DMS 273 (cell line): Measurements from ENCODE around the gene SLC11A1.

ENCODE experiments used
- DNase-seq: peaks from one replicate; lab custom pipeline; 2025; ENCODE audit not compliant: unreplicated experiment; lab: John Stamatoyannopoulos, UW

Gene SLC11A1

DNA sequence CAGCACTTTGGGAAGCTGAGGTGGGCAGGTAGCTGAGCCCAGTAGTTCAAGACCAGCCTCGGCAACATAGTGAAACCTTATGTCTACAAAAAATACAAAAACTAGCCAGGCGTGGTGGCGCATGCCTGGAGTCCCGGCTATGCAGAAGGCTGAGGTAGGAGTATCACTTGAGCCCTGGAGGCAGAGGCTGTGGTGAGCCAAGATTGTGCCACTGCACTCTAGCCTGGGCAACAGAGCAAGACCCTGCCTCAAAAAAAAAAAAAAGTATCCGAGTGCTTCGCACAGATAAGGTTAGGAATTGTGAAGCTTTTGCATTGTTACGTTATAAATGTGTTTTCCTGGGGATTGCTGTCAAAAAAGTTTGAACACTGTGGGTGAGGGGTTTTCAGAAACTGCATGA lies 21.7 kb downstream of the SLC11A1 start:
- no peak for DNase-seq

GRCh38 chr2:218404351-218405085 lies 22.4 kb downstream of the SLC11A1 start:
- DNase-seq = no peak

DNA sequence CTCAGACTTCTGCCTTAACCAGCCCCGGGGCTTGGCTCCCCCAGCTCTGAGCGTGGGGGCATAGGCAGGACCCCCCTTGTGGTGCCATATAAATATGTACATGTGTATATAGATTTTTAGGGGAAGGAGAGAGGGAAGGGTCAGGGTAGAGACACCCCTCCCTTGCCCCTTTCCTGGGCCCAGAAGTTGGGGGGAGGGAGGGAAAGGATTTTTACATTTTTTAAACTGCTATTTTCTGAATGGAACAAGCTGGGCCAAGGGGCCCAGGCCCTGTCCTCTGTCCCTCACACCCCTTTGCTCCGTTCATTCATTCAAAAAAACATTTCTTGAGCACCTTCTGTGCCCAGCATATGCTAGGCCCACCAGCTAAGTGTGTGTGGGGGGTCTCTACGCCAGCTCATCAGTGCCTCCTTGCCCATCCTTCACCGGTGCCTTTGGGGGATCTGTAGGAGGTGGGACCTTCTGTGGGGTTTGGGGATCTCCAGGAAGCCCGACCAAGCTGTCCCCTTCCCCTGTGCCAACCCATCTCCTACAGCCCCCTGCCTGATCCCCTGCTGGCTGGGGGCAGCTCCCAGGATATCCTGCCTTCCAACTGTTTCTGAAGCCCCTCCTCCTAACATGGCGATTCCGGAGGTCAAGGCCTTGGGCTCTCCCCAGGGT lies 23.1 kb downstream of the SLC11A1 start:
- DNase-seq = no peak

DNA sequence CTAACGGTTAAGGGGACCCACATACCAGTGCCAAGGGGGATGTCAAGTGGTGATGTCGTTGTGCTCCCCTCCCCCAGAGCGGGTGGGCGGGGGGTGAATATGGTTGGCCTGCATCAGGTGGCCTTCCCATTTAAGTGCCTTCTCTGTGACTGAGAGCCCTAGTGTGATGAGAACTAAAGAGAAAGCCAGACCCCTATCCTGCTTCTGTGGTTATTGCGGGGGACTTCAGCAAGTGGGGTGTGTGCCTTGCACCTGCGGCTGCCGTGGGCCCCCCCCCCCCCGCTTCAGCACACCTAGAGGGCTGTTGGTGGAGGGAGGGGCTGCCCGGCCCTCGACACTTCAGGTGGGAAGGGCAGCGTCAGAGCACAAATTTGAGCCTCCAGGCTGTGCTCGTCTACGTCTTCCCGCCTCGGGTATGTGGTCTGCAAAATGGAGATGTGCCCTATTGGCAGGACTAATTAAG lies 23.7 kb downstream of the SLC11A1 start:
- no peak for DNase-seq

DNA sequence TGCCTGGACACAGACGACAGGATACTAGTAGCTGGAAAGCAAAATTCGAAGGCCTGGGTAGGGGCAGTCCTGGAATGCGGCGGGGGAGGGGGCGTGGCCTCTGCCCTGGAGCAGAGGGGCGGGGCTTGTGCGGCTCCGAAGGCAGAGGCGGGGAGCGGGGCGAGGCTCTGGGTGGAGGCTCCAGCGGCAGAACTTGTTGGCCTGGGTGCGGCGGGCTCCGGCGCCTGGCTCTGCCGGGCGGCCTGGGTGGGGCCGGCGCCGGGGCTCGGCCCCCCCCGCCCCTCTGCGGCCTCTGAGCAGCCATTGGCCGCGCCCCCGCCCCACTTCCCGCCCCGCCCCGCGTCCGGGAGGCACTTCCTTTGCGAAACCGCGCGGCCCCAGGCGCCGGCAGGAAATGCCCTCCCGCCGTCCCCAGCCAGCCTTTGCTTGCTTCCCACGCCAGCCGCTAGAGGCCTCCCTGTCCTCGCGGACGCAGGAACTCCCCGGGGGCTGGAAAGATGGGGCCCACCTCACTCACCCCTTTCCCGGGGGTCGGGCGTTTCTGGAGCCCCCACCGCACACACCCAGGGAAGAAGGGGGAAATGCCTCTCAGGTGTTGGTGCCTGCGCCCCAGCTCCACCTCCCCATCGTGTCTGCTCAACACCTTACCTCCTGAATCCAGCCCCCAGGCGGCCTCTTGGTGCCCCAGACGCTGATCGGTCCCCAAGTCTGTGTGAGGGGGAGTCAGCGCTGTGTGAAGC lies 24.3 kb downstream of the SLC11A1 start:
- peak; percentile 98 for DNase-seq

- peak; percentile 95 for DNase-seq
These were observed 25.0 kb downstream of the SLC11A1 start for GRCh38 chr2:218406949-218407618.

DNA sequence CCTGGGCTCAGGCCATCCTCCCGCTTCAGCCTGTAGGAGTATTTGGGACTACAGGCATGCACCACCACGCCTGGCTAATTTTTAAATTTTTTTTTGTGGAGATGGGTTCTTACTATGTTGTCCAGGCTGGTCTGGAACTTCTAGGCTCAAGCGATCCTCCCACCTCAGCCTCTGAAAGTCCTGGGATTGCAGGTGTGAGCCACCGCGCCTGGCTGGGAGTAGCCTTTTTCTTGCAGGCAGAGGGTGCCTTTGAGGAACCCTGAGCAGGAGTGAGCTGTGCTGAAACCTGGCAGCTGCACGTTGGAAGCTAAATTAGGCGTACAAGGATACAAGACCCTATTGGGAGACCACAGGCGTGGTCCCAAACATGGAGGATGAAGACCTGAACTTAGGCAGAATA lies 25.6 kb downstream of the SLC11A1 start:
- DNase-seq = no peak

DNA sequence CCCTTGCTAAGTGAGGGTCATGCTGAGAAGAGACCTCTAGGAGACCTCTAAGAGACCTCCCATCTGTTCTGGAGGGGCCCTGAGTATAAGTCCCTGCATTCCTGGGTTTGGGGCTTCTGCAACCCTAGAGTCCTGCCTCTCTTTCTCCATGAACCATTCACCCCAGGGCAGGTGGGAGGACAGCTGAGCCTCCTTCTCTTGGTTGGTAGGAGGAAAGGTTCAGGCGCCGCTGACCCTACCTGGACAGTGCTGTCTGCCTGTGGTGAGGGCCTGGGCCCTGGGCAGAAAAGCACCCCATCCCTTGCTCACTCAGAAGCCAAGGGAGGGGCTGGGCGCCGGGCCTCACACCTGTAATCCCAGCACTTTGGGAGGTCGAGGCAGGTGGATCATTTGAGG lies 36.2 kb downstream of the SLC11A1 start:
- DNase-seq = no peak

- DNase-seq = no peak
These were observed 36.8 kb downstream of the SLC11A1 start, which contains the start of gene VIL1 for GRCh38 chr2:218418717-218419458. Gene VIL1 (plus strand): TSS chr2:218419123. CDS start chr2:218423779, 4,656 bp downstream.

- DNase-seq = no peak
These were observed 37.6 kb downstream of the SLC11A1 start for GRCh38 chr2:218419630-218420216.

DNA sequence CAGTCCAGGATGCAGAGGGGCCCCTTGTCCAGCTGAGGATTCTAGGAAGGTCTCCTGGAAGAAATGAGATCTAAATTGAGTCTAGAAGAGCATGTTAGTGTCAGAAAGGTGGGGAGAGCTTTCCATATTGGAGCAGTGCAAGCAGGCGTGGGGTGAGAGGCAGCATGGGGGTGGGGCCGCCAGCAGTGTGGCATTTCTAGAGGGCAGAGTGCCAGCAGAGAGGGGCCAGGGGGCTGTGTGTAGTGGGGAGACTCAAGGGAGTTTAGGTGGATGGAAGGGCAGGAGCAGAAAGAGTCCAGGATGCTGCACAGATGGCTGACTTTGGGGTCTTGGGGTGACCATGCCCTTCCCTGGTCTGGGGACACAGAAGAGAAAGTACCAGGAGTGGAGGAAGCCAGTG lies 39.0 kb downstream of the SLC11A1 start:
- no peak for DNase-seq

DNA sequence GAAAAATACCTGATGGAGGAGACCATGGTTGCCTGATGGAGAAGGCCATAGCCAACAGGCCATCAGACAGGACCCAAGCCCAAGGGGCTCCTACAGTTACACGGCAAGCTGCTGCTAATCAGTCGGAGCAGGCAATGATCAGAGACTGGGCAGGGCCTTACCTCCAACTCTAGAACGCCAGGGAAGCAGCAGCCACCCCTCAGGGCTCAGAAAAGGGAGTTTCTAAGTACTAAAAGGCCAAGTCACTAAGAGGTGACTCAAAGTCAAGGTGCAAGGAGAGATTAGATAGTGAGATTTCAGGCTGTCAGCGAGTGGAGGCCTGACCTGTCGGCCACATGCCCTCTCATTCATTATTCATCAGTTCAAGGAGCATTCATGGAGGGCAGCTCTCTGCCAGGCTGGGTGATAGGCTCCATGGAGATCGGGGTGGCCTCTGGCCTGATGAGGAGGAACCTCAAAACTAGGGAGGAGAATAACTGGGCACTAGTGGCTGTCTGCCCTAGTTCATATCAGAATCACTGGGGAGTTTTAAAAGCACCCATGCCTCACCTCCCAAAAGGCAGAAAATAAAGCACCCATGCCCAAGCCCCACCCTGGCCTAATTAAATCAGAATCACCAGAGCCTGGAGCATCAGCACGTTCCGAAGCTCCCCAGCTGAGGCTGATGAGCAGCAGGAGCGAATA lies 40.5 kb downstream of the SLC11A1 start:
- no peak for DNase-seq

DNA sequence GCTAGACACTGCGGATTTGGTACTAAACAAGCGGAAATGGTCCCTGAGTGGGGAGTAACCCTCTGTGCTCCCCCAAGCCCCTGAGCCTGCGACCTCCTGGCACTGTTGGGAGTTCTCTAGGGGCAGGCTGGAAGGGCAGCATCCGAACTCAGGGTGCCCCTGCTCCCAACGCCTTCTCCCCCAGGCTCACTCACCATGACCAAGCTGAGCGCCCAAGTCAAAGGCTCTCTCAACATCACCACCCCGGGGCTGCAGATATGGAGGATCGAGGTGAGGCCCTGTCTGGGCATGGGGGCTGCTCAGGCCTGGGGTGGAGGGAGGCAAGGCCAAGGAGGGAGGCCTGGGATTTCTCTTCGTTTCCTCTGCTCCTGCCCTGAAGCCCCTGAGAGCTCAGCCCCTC lies 41.5 kb downstream of the SLC11A1 start:
- no peak for DNase-seq

GRCh38 chr2:218425531-218425930 lies 43.5 kb downstream of the SLC11A1 start:
- DNase-seq = no peak

DNA sequence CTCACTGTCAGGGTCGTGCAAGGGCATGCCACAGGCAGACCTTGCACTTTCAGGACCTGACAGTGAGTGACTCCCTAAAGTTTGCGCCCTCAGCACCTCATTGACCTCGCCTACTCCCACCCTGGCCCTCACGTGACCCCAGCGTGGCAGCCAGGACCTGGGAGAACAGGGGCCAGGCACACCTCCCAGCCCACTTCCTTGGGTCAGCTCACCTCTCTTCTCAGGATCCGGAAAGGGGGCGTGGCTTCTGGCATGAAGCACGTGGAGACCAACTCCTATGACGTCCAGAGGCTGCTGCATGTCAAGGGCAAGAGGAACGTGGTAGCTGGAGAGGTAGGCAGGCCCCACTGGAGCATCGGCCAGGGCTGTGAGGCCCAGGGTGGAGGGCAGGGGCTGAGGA lies 45.7 kb downstream of the SLC11A1 start:
- no peak for DNase-seq

GRCh38 chr2:218428846-218429558 lies 46.9 kb downstream of the SLC11A1 start:
- DNase-seq = no peak

- peak; percentile 19 for DNase-seq
These were observed 48.0 kb downstream of the SLC11A1 start for GRCh38 chr2:218429911-218430692.

DNA sequence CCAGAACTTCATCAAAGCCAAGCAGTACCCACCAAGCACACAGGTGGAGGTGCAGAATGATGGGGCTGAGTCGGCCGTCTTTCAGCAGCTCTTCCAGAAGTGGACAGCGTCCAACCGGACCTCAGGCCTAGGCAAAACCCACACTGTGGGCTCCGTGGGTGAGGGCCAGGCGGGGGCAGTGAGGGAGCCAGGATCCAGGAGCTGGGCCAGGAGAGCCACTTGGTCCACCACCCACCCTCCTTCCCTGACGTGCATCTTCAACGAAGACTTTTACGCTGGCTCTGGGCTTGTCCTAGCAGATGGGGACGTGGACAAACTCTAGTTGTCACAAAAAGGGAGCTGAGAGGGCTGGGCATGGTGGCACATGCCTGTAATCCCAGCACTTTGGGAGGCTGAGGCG lies 48.6 kb downstream of the SLC11A1 start:
- no peak for DNase-seq
